Hippocampal formation (tissue), 2 donors: ENCODE data around the gene EIF3K.
"Not testable (repeated sequence)": the region's sequence is repeated elsewhere in the genome, so short reads cannot be mapped to it uniquely, and the experiment has no call there.

Experiments used
- DNase-seq, 2 donors: peaks; one replicate each; lab custom pipeline; 2025; lab: John Stamatoyannopoulos, UW

The EIF3K gene, protein sequence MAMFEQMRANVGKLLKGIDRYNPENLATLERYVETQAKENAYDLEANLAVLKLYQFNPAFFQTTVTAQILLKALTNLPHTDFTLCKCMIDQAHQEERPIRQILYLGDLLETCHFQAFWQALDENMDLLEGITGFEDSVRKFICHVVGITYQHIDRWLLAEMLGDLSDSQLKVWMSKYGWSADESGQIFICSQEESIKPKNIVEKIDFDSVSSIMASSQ

DNA sequence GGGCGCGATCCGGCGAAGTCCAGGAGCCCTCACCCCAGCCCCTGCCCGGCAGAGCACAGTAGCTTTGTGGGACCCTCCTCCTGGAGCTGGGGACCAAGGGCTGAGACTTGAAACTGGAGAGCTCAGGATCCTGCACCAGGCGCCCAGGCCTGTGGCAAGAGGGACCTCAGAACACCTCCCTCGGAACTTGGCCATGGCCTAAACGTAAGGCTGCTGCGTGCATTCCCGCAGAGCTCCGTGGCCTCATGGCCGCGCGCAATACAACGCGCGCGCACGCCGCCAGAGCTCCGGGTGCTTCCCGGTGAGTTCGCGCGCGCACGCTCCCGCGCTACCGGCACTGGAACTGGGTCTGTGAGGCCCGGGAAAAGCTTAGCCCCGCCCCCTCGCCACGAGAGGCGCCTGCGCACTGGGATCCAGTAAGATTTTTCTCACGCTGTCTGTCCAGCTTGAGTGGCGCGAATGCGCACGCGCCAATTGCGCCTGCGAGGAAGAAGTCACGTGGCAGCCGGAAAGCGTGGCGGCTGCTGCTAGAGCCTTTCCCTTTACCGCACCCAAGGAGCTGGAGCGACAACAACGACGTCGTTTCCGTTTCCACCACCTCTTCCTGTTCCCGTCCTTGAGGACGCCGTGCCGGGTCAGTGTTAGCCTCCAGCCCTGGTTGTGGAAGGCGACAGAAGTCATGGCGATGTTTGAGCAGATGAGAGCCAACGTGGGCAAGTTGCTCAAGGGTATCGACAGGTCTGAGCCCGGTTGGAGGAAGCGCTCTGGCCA is at the start of gene EIF3K:
EIF3K (plus strand) TSS at position 599 of the 771 bp plus-strand sequence; CDS start at position 680, 81 bp downstream.
- DNase-seq = peak; percentile 97

DNA sequence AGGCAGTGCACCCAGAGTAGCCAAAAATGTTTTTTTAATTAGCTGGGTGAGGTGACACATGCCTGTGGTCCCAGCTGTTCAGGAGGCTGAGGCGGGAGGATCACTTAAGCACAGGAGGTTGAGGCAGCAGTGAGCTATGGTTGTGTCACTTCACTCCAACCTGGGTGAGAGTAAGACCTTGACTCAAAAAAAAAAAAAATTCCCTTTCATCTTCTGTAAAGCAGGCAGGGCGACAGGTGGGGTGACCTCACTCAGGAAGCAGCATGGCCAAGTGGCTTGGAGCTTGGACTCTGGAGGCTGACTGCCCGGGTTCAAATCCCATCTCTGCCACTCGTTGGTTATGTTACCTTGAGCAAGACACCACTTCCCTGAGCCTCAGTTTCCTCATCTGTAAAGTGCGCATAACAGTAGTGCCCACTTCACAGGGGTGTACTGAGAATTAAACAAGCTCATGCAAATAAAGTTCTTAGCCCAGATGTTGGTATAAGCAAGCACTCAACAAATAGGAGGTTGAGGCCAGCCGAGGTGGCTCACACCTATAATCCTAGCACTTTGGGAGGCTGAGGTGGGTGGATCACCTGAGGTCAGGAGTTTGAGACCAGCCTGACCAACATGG is 49.5 kb upstream of the EIF3K start:
- no peak for DNase-seq

DNA sequence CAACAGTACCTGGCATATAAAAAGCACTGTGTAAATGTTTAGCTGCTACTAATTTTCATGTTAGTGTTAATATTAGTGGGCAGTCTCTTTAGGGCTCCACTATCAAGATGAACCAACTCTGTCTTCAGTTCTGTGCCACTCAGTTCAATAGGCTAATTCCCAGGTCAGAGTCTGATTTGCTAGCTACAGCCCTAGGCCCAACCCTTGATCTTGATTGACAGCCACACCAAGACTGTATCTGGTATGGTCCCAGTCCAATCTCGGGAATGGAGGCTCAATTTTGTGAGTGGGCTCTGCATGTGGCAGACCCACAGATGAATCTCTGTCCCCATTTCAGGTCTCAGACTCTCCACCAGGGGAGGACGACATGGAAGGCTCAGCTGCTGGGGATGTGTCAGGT is 47.3 kb upstream of the EIF3K start:
- DNase-seq = no peak

DNA sequence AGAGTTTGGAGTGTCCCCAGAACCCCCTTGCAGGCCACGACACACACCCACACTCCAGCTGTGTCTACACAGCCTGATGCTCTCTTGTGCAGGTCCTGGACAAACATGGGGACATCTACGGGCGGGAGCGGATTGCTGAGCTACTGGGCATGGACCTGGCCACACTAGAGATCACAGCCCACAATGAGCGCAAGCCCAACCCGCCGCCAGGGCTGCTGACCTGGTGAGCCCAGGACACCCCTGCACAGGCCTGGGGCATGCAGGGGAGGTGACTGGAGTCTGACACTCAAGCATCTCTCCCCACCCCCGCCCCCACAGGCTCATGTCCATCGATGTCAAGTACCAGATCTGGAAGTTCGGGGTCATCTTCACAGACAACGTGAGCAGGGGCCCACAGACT is 41.2 kb upstream of the EIF3K start:
- DNase-seq = no peak

DNA sequence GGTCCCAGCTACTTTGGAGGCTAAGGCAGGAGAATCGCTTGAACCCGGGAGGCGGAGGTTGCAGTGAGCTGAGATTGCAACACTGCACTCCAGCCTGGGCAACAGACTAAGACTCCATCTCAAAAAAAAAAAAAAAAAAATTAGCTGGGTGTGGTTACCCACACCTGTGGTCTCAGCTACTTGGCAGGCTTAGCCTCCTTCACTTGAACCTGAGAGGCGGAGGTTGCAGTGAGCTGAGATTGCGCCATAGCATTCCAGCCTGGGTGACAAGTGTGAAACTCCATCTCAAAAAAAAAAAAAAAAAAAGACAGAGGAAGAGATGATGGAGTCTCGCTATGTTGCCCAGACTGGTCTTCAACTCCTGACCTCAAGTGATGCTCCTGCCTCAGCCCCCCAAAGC is 39.7 kb upstream of the EIF3K start:
- not testable (repeated sequence) for DNase-seq

DNA sequence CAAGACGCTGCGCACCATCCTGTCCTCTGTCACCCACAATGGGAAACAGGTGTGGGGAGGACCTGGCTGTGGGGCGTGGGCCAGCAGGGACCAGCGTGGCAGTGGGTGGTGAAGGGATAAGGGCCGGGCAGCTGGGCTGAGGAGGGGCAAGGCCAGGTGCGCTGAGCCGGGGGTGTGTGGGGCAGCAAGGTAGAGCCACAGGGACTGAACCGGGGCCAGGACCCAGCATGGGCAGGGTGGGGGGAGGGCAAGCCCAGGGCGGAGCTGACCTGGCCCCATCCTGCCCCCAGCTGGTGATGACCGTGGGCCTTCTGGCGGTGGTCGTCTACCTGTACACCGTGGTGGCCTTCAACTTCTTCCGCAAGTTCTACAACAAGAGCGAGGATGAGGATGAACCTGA is 38.9 kb upstream of the EIF3K start:
- DNase-seq = no peak

DNA sequence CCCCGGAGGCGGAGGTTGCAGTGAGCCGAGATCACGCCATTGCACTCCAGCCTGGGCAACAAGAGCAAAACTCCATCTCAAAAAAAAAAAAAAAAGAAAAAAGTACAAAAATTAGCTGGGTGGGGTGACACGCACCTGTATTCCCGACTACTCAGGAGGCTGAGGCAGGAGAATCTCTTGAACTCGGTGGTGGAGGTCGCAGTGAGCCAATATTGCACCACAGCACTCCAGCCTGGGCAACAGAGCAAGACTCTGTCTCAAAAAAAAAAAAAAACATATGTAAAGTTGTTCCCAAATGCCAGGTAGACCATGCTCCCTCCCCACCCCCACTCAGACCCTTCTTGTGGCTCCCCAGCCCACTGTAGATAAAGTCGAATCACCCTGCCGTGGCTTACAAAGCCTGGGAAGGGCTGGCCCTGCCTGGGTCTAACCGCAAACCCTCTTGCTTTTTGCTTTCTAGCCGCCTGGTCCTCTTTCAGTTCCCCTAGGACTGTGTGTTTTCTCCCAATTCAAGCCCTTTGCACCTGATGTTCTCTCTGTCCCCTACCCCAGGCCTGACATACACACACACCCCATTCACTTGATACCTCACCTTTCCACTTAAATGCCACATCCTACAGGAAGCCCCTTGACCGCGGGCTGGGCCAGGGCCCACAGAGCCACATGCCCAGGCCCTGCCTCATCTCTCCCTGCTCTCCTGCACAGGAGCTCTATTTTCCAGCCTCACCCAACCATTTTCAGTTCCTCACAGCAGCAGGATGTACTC is 35.6 kb upstream of the EIF3K start:
- no peak for DNase-seq

DNA sequence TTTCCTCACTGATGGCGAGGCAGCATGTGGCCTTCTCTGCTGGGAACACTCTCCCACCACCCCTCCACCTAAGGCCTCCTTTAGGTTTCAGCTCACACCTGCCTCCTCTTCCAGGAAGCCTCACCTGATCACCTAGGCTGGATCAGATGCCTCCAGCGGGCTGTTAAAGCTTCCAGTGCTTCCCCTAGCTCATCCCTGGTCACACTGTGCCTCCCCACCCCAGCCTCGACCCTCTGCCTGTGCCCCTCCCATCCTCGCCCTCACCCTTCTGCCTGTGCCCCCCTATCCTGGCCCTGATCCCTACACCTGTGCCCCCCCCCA is 35.0 kb upstream of the EIF3K start:
- no peak for DNase-seq

DNA sequence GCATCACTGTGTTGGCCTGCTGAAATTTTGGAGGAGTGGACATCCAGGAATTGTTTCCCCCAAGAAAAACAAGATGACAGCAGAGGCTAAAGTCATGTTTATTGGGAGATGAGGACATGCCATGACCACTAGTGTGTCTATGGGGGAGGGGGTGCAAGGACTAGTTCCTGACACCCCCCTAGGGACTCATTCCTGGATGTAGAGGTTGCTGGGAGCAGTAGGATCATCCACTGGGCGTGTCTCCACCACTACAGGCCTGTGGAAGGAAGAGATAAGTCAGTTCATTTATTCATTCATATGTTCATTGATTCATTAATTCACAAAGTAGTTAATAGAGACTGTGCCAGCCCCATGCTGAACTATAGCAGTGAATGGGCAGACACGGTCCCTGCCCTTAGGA is 31.4 kb upstream of the EIF3K start:
- no peak for DNase-seq

DNA sequence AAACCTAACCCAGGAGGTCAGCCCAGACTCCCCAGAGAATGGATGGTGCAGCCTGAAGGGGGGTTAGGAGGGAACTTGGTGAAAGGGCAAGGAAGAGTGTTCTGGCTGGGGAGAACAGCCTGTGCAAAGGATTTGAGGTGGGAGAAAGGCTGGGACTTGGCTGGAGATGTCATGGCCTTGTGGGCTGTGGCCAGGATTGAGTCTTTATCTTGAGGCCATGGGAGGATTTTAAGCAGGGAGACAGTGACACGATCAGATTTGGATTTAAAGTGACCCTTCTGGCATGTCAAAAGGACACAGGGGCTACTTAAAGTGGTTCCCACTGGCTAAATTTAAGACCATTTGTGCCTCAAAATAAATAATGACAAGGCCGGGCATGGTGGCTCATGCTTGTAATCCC is 30.9 kb upstream of the EIF3K start:
- no peak for DNase-seq

DNA sequence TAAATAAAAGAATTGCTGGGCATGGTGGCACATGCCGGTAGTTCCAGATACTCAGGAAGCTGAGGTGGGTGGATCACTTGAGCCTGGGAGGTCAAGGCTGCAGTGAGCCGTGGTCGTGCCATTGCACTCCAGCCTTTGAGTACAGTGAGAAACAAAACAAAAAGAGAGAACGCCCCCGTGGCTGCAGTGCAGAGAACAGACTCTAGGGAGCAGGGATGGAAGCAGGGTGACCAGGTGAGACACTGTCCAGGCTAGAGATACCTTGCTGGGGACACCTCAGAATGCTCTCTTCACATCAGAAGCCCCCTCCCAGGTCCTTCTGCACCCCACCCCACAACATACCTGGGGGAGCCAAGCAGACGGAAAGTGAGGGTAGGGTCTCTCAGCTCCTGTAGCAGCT is 26.0 kb upstream of the EIF3K start:
- DNase-seq = no peak

DNA sequence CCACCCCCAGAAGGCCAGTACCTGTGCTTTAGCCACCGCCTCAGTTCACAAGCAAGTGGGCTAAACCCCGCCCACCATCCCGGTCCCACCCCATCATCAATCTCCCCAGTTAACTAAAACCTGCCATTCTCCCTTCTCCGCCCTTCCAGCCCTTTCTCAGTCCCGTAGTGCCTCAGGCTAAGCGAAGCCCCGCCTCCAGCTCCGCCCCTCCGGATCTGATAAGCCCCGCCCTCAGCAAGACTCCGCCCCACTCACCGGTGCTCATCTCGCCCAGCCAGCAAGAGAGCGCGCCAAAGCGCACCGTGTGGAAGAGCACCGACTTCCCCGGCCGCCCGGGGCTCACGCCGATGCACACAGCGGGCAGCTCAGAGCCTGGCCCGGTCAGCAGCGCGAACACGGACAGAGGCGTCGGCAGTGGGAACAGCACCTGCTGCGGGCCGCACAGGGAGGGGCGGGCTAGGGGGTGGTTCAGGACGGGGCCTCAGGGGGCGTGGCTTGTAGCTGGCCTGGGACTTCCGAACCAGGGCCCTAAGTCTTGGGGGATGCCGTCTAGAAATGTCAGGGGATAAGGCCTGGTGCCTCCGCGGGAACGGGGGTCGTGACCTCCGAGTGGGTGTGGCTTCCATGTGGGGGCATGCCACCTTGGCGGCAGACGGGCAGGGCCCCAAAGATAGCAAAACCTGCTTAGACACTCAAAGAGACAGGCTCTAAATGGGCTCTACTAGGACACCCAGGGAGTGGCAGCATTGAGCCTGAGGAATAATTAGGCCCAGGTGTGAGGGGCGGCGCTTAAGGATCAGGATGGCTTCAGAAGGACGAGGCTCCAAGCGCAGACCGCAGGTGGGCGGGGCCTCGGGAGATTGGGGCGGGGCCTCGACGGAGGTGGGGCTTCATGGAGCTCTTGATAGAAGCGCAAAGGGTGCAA is 22.7 kb upstream of the EIF3K start:
- DNase-seq = no peak

DNA sequence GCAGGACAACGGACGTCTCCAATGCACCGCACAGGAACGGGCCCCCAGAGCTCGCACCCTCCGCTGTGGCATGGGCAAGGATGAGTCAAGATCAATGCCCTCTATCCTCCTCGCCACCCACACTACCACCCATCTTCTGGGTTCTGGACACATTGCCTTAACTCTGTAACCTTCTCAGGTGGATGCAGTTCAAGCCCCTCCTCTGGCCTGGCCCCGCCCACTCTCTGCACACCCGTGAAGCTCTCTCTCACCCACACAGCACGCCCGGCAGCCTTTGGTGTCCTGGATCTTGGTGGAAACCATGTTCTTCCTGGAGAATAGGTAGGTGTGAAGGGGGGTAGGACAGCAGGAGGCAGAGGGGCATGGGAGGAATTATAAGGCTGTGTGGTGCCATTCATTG is 21.9 kb upstream of the EIF3K start:
- no peak for DNase-seq

DNA sequence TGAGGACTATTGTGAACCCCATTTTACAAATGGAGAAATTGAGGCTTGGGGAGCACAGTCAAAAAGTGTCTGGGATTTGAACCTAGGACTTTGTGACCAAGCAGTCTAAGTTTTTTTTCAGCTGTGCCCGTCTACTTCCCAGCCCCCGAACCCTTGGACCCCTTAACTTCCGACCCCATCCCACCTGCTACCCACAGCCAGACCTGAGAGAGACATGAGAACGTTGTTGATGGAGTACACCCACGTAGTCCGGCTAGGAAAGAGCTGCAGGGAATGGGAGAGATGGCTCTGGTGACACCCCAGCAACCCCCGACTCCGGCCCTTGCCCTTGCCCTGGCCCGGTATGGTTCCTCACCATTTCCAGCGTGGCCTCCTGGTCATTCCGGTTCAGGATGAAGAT is 19.3 kb upstream of the EIF3K start:
- DNase-seq = no peak

DNA sequence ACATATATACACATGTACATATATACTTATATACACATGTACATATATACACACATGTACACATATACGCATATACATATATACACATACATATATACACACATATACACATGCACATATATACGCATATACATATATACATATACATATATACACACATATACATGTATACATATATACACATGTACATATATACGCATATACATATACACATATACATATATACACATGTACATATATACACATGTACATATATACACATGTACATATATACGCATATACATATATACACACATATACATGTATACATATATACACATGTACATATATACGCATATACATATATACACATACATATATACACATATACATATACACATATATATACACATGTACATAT is 16.1 kb upstream of the EIF3K start:
- DNase-seq = not testable (repeated sequence)

DNA sequence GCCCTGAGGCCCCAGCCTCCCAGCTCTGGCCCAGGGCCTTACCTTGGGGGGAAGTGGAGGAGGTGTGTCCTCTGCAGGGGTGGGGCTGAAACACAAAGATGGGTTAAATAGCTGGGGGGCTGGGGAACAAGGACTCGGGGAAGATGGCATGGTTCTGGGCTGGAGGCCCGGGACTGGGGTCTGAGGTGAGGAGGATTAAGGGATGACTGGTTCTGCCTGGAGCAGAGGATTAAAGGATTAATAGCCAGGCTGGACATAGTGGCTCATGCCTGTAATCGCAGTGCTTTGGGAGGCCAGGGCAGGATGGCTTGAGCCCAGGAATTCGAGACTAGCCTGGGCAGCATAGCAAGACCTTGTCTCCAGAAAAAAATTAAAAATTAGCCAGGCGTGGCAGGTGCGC is 12.9 kb upstream of the EIF3K start:
- DNase-seq = no peak

DNA sequence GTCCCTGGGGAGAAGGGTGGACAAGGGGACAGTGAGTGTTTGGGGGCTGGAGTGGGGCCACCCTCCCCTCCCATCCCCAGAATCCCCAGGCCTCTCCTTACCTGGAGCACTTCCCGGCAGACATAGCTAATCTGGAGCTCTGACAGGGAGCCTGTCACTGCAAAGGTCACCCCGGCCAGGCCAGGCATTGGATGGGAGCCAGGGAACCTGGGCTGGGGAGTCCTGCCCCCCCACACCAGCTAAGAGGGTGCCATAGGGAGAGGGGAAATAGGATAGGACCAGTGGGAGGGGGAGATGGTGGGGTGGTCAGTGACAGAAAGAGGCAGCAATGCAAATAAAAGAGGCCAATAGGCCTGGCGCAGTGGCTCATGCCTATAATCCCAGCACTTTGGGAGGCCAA is 4.7 kb upstream of the EIF3K start:
- DNase-seq = no peak

DNA sequence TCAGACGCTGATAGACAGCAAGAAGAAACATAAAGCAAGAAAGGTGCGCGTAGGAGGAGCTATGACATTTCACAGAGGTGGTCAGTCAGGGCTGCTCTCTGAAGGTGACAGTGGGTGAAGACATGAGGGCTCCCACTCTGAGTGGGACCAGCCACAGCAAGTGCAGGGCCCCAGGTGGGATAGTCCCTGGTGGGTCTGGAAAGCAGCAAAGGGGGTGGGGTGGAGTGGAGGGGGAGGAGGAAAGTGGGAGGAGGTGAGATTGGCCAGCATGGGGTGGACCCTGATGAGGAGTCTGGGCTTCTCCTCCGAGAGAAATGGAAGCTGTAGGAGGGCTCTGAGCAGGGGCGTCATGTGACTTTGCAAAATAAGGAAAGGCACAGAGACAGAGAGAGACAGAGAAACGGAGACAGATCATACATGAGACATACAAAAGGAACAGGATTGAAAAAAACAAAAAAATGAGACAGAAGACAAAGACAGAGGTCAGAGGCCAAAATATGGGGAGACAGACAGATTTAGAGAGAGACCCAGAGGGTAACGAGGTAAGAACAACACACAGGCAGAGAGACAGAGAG is 3.9 kb upstream of the EIF3K start:
- DNase-seq = no peak

DNA sequence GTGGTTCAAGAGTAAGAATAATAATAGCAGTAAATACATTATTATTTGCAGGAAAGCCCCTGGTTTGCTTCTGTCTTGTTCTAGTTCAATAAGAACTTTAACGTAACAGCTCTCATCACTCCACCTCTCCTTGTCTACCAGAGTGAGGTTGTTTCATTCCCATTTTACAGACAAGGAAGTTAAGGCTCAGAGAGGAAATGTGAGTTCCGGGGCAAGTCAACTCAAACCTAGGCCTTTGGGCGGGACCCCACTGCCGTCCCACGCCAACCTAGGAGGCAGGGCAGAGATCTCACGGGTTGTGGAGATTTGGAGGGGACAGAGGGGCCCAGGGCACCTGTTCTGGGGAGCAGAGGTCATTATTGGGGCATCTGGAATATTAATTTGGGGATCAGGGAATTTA is 2.7 kb upstream of the EIF3K start:
- DNase-seq = no peak

DNA sequence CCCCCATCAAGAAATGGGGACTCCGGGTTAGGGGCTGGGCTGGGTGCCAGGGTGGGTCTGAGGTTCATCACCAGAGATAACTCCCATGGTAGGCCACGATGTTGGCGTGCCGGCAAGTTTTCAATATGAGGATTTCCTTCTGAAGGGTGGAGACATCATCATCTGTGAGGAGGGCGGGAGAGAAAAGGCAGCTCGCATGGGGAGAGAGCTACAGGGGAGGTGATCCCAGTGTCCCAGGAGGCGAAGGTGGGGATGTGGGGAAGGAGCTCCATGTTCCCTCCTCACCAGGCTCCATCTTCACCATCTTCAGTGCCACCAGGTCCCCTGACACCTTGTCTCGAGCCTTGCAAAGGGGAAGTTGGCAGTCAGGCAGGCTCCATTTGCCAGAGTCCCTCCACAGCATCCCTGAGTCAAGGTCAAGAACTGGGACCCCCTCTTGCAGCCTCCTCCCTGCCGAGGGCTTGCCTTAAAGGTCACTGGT is 1.7 kb upstream of the EIF3K start:
- DNase-seq = no peak
